Tibial nerve (tissue), 4 donors: ENCODE measurements around the gene MBD3L2.
"Not testable (repeated sequence)": the region's sequence is repeated elsewhere in the genome, so short reads cannot be mapped to it uniquely, and the experiment has no call there.

ENCODE experiments used
- EP300 ChIP-seq, 2 donors: sonication (generic); formaldehyde crosslinking; IDR thresholded peaks; one replicate each; pipeline ENCODE4 v1.6.1; 2017; ENCODE audit warnings: antibody characterized with exemption in 2 of 2, mild to moderate bottlenecking in 1 of 2
- POLR2A ChIP-seq, 2 donors: fragments of 450-650 bp; IDR thresholded peaks; one replicate each; pipeline ENCODE4 v1.6.1; 2017; ENCODE audit warnings: antibody characterized with exemption in 2 of 2, mild to moderate bottlenecking in 2 of 2, moderate library complexity in 2 of 2
- TF ChIP-seq, protein P1 (sequence below), 5 experiments: fragments of 200-600 bp in 3 of 5; fragments of 450-650 bp in 2 of 5; sonication (generic) in 3 of 5; IDR thresholded peaks; one replicate each; pipeline ENCODE4 v1.5.1; 2016 to 2019; ENCODE audit warnings: antibody characterized with exemption in 5 of 5, mild to moderate bottlenecking in 3 of 5, moderate library complexity in 2 of 5

DNA sequence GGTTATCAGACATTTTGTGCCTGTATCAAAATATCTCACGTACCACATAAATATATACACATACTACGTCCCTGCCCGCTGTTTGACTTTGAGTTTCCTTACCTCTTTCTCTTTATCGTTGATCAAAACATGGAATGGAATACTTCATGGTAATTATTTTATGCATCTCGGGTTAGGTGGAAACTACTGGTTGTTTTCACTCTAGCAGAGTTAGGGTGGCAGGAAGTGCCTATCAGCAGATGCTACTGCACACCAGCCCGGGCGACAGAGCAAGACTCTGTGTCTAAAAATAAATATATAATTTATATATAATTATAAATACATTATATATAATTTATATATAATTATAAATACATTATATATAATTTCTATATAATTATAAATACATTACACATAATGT is 3.8 kb downstream of the MBD3L2 start:
- TF ChIP-seq, protein P1, sequence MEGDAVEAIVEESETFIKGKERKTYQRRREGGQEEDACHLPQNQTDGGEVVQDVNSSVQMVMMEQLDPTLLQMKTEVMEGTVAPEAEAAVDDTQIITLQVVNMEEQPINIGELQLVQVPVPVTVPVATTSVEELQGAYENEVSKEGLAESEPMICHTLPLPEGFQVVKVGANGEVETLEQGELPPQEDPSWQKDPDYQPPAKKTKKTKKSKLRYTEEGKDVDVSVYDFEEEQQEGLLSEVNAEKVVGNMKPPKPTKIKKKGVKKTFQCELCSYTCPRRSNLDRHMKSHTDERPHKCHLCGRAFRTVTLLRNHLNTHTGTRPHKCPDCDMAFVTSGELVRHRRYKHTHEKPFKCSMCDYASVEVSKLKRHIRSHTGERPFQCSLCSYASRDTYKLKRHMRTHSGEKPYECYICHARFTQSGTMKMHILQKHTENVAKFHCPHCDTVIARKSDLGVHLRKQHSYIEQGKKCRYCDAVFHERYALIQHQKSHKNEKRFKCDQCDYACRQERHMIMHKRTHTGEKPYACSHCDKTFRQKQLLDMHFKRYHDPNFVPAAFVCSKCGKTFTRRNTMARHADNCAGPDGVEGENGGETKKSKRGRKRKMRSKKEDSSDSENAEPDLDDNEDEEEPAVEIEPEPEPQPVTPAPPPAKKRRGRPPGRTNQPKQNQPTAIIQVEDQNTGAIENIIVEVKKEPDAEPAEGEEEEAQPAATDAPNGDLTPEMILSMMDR (IDR thresholded peaks at IDR 0.05) = not testable (repeated sequence)
- TF ChIP-seq POLR2A, EP300 (IDR thresholded peaks at IDR 0.05): not testable (repeated sequence)
